Nephron progenitor cell (in vitro differentiated cells): Measurements from ENCODE around the gene IFI44L.

Source experiments
- DNase-seq: peaks from one replicate; pipeline ENCODE4 v3.0.0; 2021
- H3K27ac Mint-ChIP-seq: 2 replicates; pipeline ENCODE4 v1.8.0; 2021; ENCODE audit warnings: mild to moderate bottlenecking, moderate library complexity, mixed read lengths
- H3K27me3 Mint-ChIP-seq: 2 replicates; pipeline ENCODE4 v1.8.0; 2021; ENCODE audit warnings: mild to moderate bottlenecking, low read depth, mixed read lengths; ENCODE audit not compliant: poor library complexity
- H3K36me3 Mint-ChIP-seq: 2 replicates; pipeline ENCODE4 v1.8.0; 2021; ENCODE audit warnings: low read depth, mixed read lengths
- H3K4me1 Mint-ChIP-seq: 2 replicates; pipeline ENCODE4 v1.8.0; 2021; ENCODE audit warnings: mixed read lengths
- H3K4me3 Mint-ChIP-seq: 2 replicates; pipeline ENCODE4 v1.8.0; 2021; ENCODE audit warnings: mild to moderate bottlenecking, moderate library complexity, mixed read lengths
- H3K9me3 Mint-ChIP-seq: 2 replicates; pipeline ENCODE4 v1.8.0; 2021; ENCODE audit warnings: mild to moderate bottlenecking, moderate library complexity, mixed read lengths
- TF ChIP-seq, protein P1 (sequence below): fragments of 200-600 bp; sonication (generic); IDR thresholded peaks from 2 replicates; pipeline ENCODE4 v1.5.0; 2021; ENCODE audit warnings: antibody characterized with exemption

Gene IFI44L

GRCh38 chr1:78668427-78668826 lies 48.2 kb downstream of the IFI44L start:
- Mint-ChIP-seq H3K36me3 (no peaks in the 10 kb centered on the region), H3K4me3 (no peak overlapping the region), H3K9me3 (no peaks in the 10 kb centered on the region), H3K4me1 (no peaks in the 10 kb centered on the region), H3K27ac (no peak overlapping the region), H3K27me3 (peaks cover 5% of the 10 kb centered on the region)
- no peak for DNase-seq
- TF ChIP-seq, protein P1, sequence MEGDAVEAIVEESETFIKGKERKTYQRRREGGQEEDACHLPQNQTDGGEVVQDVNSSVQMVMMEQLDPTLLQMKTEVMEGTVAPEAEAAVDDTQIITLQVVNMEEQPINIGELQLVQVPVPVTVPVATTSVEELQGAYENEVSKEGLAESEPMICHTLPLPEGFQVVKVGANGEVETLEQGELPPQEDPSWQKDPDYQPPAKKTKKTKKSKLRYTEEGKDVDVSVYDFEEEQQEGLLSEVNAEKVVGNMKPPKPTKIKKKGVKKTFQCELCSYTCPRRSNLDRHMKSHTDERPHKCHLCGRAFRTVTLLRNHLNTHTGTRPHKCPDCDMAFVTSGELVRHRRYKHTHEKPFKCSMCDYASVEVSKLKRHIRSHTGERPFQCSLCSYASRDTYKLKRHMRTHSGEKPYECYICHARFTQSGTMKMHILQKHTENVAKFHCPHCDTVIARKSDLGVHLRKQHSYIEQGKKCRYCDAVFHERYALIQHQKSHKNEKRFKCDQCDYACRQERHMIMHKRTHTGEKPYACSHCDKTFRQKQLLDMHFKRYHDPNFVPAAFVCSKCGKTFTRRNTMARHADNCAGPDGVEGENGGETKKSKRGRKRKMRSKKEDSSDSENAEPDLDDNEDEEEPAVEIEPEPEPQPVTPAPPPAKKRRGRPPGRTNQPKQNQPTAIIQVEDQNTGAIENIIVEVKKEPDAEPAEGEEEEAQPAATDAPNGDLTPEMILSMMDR: no peak

- peaks cover 13% of the 10 kb centered on the region for H3K27me3 Mint-ChIP-seq
- TF ChIP-seq, protein P1: no peak
- H3K36me3 Mint-ChIP-seq: no peaks in the 10 kb centered on the region
- no peak overlapping the region for H3K27ac Mint-ChIP-seq
- H3K4me1 Mint-ChIP-seq: no peaks in the 10 kb centered on the region
- no peak for DNase-seq
- H3K4me3 Mint-ChIP-seq: no peak overlapping the region
- H3K9me3 Mint-ChIP-seq: no peaks in the 10 kb centered on the region
These were observed 52.2 kb downstream of the IFI44L start for GRCh38 chr1:78672428-78672827.

DNA sequence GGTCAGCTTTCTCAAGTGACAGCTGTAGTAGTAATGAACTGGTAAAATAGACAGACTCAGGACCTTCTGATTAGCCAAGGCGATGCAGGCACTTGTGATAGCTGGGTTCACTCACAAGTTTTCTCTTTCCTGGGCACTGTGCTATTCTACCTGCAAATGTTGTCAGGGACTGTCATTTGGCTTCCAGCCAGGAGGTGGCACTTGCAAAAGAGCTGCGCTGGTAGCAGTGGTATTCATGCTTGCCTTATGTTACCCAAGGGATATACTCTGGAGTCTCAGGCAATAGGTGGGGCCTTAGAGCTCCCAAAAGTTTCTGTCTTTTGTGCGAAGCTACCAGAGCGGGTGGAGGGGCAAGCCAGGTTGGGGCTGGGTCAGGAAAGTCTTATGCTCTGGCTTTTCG lies 52.9 kb downstream of the IFI44L start:
- H3K4me1 Mint-ChIP-seq: no peaks in the 10 kb centered on the region
- no peak overlapping the region for H3K27ac Mint-ChIP-seq
- TF ChIP-seq, protein P1: peak; percentile 30
- peaks cover 10% of the 10 kb centered on the region for H3K27me3 Mint-ChIP-seq
- no peaks in the 10 kb centered on the region for H3K36me3 Mint-ChIP-seq
- H3K9me3 Mint-ChIP-seq: no peaks in the 10 kb centered on the region
- no peak for DNase-seq
- no peak overlapping the region for H3K4me3 Mint-ChIP-seq

DNA sequence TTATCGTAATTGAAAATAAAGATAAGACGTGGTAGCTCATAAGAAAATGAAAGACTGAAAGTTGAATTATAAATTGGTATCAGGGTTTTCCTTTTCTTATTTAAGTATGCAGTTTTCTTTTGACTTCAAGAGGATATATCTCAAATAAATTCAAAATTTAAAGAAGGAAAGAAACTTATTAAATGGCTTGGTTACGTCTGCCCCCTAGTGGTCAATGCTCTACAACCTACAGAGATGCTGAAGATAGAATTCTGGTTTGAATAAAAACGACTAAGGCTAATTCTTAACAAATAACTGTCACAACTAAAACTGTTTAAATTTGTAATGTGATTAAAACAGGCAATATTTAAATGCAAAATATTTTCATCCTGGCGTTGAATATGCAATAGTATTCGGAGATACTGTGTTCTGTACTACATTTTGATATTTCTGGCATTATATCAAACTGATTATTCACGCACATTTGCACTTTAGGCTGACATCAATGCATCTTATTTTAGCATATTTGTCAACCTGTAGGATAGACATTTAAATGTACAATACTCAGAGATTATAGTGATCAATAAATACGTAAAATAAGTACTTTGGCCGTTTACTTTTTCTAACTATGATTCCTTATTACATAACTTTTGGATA lies 56.2 kb downstream of the IFI44L start:
- peak; percentile 51 for DNase-seq
- Mint-ChIP-seq H3K4me3 (no peak overlapping the region), H3K4me1 (no peaks in the 10 kb centered on the region), H3K9me3 (no peaks in the 10 kb centered on the region), H3K27ac (no peak overlapping the region), H3K36me3 (no peaks in the 10 kb centered on the region), H3K27me3 (peaks cover 8% of the 10 kb centered on the region)
- TF ChIP-seq, protein P1: peak; percentile 88

GRCh38 chr1:78676993-78677392 lies 56.7 kb downstream of the IFI44L start:
- Mint-ChIP-seq H3K27ac (no peak overlapping the region), H3K27me3 (peaks cover 8% of the 10 kb centered on the region), H3K4me1 (no peaks in the 10 kb centered on the region), H3K9me3 (no peaks in the 10 kb centered on the region), H3K36me3 (no peaks in the 10 kb centered on the region), H3K4me3 (no peak overlapping the region)
- DNase-seq: no peak
- TF ChIP-seq, protein P1: no peak

- no peaks in the 10 kb centered on the region for H3K4me1 Mint-ChIP-seq
- peaks cover 8% of the 10 kb centered on the region for H3K27me3 Mint-ChIP-seq
- no peaks in the 10 kb centered on the region for H3K9me3 Mint-ChIP-seq
- no peak overlapping the region for H3K27ac Mint-ChIP-seq
- DNase-seq: no peak
- H3K36me3 Mint-ChIP-seq: no peaks in the 10 kb centered on the region
- no peak overlapping the region for H3K4me3 Mint-ChIP-seq
- TF ChIP-seq, protein P1: no peak
These were observed 57.5 kb downstream of the IFI44L start for GRCh38 chr1:78677788-78678187.
